Hair follicle dermal papilla cell (primary cell): ENCODE data around the gene TNFAIP1. TPM values are rescaled to one million over a fixed set of nuclear protein-coding genes. Genes with fewer than 3 reads are reported as not detected.

ENCODE experiments used
- total RNA-seq: library from RNA; depleted of rRNA; stranded (reverse); fragments of >200 nt; gene quantifications from 2 replicates; pipeline ENCODE4 v1.2.3, GENCODE V29; 2012

TNFAIP1 gene
- 37.8 TPM in 2 replicates for total RNA-seq

GRCh38 chr17:28335201-28335958 lies at the start of gene TNFAIP1, which contains the start of gene IFT20:
TNFAIP1 (plus strand) TSS chr17:28335761; CDS start chr17:28339522, 3,761 bp downstream.
IFT20 (minus strand) TSS chr17:28335472; CDS start chr17:28331985, 3,487 bp downstream.

GRCh38 chr17:28318759-28319597 lies 16.6 kb upstream of the TNFAIP1 start, which contains the start of gene TMEM97:
TMEM97 (plus strand) TSS chr17:28319200; CDS start chr17:28319240, 40 bp downstream.

DNA sequence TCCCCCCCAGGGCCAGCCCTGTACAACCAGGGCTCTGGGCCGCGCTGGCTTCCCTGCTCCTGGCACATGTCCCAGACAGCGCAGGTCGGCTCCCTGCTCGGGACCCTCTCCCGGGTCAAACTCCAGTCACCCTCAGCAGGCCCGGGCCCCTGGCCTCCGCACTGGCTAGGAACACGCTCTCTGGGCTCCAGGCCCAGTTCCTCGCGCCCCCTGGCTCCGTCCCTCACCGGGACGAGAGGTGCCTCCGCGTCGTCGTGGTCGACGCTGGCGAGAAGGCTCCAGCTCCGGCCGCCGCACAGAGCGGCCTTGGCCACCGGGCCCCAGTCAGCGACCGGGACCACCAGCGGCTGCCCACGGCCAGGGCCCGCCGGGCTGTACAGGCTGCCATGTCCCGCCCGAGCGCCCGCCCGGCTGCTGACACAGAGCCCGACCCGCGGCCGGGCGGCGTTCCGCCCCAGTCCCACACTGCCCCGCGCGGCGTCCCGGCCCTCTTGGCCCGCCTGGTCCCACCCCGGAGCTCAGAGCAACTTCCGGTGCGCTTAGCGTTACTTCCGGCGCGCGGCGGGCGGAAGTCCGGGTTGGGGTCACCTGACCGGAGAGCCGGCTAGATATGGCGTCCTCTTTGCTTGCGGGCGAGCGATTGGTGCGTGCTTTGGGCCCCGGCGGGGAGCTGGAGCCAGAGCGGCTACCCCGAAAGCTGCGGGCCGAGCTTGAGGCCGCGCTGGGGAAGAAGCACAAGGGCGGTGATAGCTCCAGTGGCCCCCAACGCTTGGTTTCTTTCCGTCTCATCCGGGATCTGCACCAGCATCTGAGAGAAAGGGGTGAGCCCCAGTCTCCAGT lies 21.7 kb downstream of the TNFAIP1 start, which contains the start of gene POLDIP2:
Gene POLDIP2 (minus strand): TSS at position 467 of the 840 bp plus-strand sequence. CDS start 79 bp downstream, at position 388.

DNA sequence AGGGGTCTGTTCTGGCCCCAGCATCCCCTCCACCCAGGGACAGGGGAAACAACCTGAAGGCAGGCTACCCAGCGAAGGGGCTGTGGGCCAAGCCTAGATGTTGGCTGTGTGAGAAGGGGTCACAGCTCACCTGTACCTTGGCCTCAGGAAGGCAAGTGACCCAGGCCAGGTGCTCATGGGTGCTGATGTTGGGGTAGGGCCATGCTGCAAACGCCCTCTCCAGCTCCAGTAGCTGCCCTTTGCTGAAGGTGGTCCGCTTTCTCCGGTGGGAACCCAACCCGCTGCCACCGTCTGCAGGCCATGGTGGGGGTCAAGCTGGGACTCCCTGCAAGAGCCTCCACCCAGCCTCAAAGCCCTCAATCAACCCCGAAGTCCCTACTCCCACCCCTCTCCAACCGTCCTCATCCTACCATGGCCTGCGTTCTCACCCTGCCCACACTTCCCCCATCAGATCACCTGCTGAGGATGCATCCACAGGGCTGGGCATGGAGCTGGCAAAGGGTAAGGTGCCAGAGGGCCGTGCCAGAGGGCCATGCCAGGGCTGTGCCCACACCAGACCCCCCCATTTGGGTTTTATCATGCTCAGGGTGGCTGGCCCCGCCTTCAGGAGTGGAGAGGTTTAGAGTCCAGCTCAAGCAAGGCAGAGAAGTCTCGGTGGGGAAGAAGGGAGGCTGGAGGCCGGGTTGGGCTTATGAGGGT lies 29.3 kb downstream of the TNFAIP1 start, which contains the start of gene SEBOX:
Gene SEBOX (minus strand): TSS at position 535 of the 699 bp plus-strand sequence. CDS start 48 bp downstream, at position 487.

DNA sequence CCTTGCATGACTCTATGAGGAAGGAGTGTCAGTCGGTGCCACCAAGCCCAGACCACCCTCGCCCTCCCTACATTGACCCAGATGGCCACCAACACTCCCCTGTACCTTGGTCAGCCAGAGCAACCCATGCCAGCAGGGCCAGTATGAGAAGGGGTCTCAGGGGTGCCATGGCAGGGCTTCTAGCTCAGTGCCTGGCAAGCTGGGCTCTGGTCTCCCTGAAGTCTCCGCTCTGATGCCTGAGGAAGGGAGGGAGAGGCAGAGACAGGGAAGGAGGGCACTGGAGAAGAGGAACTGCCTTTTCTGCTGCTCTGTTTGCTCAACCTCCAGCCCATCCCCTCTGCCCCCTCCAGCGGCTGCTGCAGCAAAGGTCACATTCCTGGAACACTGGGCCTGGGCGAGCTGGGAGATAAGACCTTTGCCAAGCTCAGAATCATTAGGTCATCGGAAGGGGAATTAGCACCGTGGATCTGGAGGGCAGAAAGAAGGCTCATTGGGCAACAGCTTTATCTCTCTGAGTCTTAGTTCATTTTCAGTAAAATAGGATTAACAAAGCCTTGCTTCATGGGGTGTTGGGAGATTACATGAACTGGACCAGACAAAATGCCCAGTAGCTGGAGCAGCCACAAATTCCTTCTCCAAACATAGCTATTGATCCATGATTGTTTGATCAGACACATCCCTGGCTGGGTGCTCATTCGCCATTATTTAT lies 34.6 kb downstream of the TNFAIP1 start, which contains the start of gene VTN:
Gene VTN (minus strand): TSS at position 273 of the 709 bp plus-strand sequence. CDS start 104 bp downstream, at position 169.

GRCh38 chr17:28371245-28372202 lies 36.0 kb downstream of the TNFAIP1 start, which contains the start of gene SARM1:
SARM1 (plus strand) TSS chr17:28371694; CDS start chr17:28372033, 339 bp downstream.

Other genes starting within 250 kb of the TNFAIP1 start
- 14.3 and 18.0 TPM in 2 replicates for gene TMEM97, start 16.6 kb upstream of the TNFAIP1 start, total RNA-seq
- 37.8 and 42.5 TPM in 2 replicates for gene IFT20, start 289 bp upstream of the TNFAIP1 start, total RNA-seq
- gene POLDIP2, start 21.8 kb downstream of the TNFAIP1 start, total RNA-seq, result 86.5 and 89.1 TPM in 2 replicates
- not detected in 2 replicates for gene SEBOX, start 29.4 kb downstream of the TNFAIP1 start, total RNA-seq
- not detected in 2 replicates for gene VTN, start 34.5 kb downstream of the TNFAIP1 start, total RNA-seq
- 20.0 and 25.6 TPM in 2 replicates for gene SARM1, start 35.9 kb downstream of the TNFAIP1 start, total RNA-seq
- gene SLC46A1, start 70.5 kb downstream of the TNFAIP1 start, total RNA-seq, result 6.8 and 7.1 TPM in 2 replicates
- gene SLC13A2, start 137.9 kb downstream of the TNFAIP1 start, total RNA-seq, result not detected in 2 replicates
- gene FOXN1, start 170.6 kb downstream of the TNFAIP1 start, total RNA-seq, result not detected in 2 replicates
- gene UNC119, start 216.9 kb downstream of the TNFAIP1 start, total RNA-seq, result 20.4 and 22.0 TPM in 2 replicates
- 60.2 and 61.0 TPM in 2 replicates for gene PIGS, start 235.8 kb downstream of the TNFAIP1 start, total RNA-seq
- gene ALDOC, start 241.1 kb downstream of the TNFAIP1 start, total RNA-seq, result 56.8 and 65.1 TPM in 2 replicates